ENCODE measurements around the gene ELMO3. TPM values are rescaled to one million over a fixed set of nuclear protein-coding genes. Genes with fewer than 3 reads are reported as not detected.

Gene ELMO3
- total and polyA plus RNA-seq, 2 donors, result 2.7 to 6.4 TPM

- no peak for DNase-seq (ENCODE audit: extremely low spot score)
- 66% methylated on average over 18 of the region's 18 CpGs for WGBS
- Histone ChIP-seq H3K36me3 (ENCODE audit: insufficient read depth) (no peaks in the 10 kb centered on the region), H3K4me1 (ENCODE audit: insufficient read depth) (no peaks in the 10 kb centered on the region), H3K27ac (ENCODE audit: low read depth) (no peak overlapping the region), H3K4me3 (ENCODE audit: low read depth, low read length) (no peak overlapping the region)
Measured at GRCh38 chr16:67216612-67217490, 17.9 kb downstream of the ELMO3 start.

DNA sequence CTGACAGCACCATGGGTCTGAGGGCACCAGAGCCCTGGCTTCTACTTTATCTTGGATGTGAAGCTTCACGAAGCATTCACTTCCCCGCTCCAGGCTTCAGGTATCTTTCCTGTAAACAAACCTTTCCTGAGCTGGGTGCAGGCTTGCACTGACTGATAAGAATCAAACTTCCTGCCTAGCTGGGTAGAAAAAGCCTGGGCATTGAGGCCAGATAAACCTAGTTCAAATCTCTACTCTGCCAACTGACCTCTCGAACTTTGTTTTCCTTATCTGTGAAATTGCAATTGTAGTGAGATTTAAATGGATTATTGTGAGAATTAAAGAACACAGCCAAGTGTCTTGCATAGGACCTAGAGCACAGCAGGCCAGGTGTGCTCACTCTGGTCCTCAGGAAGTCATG, 25.1 kb downstream of the ELMO3 start:
- 43% methylated on average over 3 of the region's 3 CpGs for WGBS
- Histone ChIP-seq H3K27ac (ENCODE audit: low read depth) (no peak overlapping the region), H3K36me3 (ENCODE audit: insufficient read depth) (no peaks in the 10 kb centered on the region), H3K4me1 (ENCODE audit: insufficient read depth) (no peaks in the 10 kb centered on the region), H3K4me3 (ENCODE audit: low read depth, low read length) (no peak overlapping the region)
- no peak for DNase-seq (ENCODE audit: extremely low spot score)

DNA sequence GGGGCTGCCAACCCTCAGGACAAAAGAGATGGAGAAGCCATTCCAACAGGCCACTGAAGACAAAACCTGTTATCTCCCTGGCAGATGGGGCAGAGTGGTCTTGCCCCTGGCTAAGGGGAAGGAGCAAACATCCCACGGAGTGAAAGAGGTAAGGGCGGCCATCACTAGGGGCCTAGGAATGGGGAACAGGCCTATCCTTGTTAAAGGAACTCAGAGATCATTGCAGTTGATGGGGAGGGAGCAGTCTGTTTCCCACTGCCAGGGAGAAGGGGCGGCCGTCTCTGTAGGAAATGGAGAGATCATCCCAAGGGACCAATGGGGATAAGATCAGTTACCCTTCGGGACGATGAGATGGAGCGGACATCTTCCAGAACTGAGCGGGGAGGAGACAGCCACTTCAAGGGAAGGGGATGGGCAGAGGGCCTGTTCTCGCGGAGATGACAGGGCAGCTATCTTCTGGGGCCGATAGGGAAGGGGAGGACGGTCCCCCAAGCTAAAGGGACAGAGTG, 27.4 kb downstream of the ELMO3 start:
- H3K4me1 ChIP-seq (ENCODE audit: insufficient read depth), result no peaks in the 10 kb centered on the region
- no peak for DNase-seq (ENCODE audit: extremely low spot score)
- peak overlapping the region; percentile 73 for H3K4me3 ChIP-seq (ENCODE audit: low read depth, low read length)
- H3K27ac ChIP-seq (ENCODE audit: low read depth), result peak overlapping the region; percentile 73
- 6% methylated on average over 12 of the region's 12 CpGs for WGBS
- H3K36me3 ChIP-seq (ENCODE audit: insufficient read depth), result no peaks in the 10 kb centered on the region

GRCh38 chr16:67226804-67227566, 28.1 kb downstream of the ELMO3 start, which contains the start of gene TMEM208:
Gene TMEM208 (plus strand): TSS chr16:67227130. CDS start chr16:67227219, 89 bp downstream.
- peak within 1 kb of the TSS; percentile 73 for H3K4me3 ChIP-seq (ENCODE audit: low read depth, low read length)
- under 1% methylated on average over 46 of the region's 46 CpGs for WGBS
- no peaks in the 10 kb centered on the region for H3K36me3 ChIP-seq (ENCODE audit: insufficient read depth)
- peak within 1 kb of the TSS; percentile 73 for H3K27ac ChIP-seq (ENCODE audit: low read depth)
- DNase-seq (ENCODE audit: extremely low spot score), result peak; percentile 97
- H3K4me1 ChIP-seq (ENCODE audit: insufficient read depth), result no peaks in the 10 kb centered on the region

DNA sequence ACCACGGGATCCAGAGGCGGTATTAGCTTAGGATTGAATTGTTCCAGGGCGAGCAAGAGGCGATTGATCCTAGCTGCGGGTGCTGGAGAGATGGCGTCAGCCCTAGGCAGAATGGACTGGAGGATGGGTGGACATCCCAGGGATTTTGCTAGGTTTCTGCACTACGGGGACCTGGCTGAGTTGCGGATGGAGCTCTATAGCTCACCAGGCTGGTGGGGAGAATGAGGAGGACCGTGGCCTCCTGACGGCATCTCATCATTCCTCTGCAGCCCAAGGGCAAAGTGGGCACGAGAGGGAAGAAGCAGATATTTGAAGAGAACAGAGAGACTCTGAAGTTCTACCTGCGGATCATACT, 28.6 kb downstream of the ELMO3 start:
- DNase-seq (ENCODE audit: extremely low spot score), result no peak
- Histone ChIP-seq H3K4me3 (ENCODE audit: low read depth, low read length) (peak overlapping the region; percentile 73), H3K36me3 (ENCODE audit: insufficient read depth) (no peaks in the 10 kb centered on the region), H3K27ac (ENCODE audit: low read depth) (no peak overlapping the region), H3K4me1 (ENCODE audit: insufficient read depth) (no peaks in the 10 kb centered on the region)
- WGBS, result 13% methylated on average over 12 of the region's 12 CpGs

- WGBS, result 89% methylated on average over 9 of the region's 9 CpGs
- Histone ChIP-seq H3K4me3 (ENCODE audit: low read depth, low read length) (peak overlapping the region; percentile 73), H3K36me3 (ENCODE audit: insufficient read depth) (no peaks in the 10 kb centered on the region), H3K27ac (ENCODE audit: low read depth) (no peak overlapping the region), H3K4me1 (ENCODE audit: insufficient read depth) (no peaks in the 10 kb centered on the region)
- DNase-seq (ENCODE audit: extremely low spot score), result no peak
Measured at GRCh38 chr16:67228034-67228785, 29.3 kb downstream of the ELMO3 start.

GRCh38 chr16:67228905-67229304, 30.0 kb downstream of the ELMO3 start:
- Histone ChIP-seq H3K27ac (ENCODE audit: low read depth) (no peak overlapping the region), H3K4me3 (ENCODE audit: low read depth, low read length) (no peak overlapping the region), H3K4me1 (ENCODE audit: insufficient read depth) (no peaks in the 10 kb centered on the region), H3K36me3 (ENCODE audit: insufficient read depth) (no peaks in the 10 kb centered on the region)
- DNase-seq (ENCODE audit: extremely low spot score), result no peak
- WGBS, result 88% methylated on average over 9 of the region's 9 CpGs

- H3K4me3 ChIP-seq (ENCODE audit: low read depth, low read length), result no peak overlapping the region
- no peak for DNase-seq (ENCODE audit: extremely low spot score)
- H3K4me1 ChIP-seq (ENCODE audit: insufficient read depth), result no peaks in the 10 kb centered on the region
- no peaks in the 10 kb centered on the region for H3K36me3 ChIP-seq (ENCODE audit: insufficient read depth)
- no peak overlapping the region for H3K27ac ChIP-seq (ENCODE audit: low read depth)
- 93% methylated on average over 32 of the region's 32 CpGs for WGBS
Measured at GRCh38 chr16:67229906-67230808, 31.2 kb downstream of the ELMO3 start.

DNA sequence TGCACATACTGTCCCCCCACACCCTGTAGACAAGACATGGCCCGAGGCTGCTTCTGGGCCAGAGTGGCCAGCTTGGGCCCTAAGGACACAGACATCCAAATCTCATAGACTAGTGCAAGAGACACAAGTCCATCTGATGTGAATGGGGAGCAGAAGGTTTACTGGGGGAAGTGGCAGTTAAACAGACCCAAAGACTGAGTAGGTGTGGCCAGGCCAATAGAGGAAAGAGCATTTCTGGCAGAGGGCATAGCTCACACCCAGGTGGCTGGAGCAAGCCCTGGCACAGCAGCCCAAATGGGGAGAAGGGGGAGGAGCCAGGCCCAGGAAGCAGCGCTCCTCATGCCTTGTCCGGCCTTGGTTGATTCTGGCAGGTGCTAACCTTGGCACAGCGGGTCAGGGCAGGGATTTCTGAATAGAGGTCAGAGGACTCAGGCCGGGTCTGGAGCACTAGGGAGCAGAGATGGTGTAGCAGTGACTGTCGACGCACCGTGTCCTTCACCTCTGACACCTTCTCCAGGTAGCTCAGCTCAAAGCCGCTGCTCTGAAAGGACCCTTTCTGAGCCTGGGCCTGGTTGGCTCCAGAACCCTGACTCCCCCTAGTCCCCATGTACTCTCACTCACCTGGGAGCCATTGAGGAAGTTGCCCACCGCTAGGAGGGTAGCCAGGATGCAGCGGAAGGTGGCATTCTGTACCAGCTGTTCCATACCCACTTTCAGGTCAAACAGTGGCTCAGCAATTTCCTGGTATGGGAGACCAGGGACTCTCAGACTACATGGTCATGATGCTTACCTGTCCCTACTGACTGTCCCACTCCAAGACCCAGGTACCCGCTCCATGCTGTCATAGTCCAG, 32.1 kb downstream of the ELMO3 start:
- Histone ChIP-seq H3K36me3 (ENCODE audit: insufficient read depth) (no peaks in the 10 kb centered on the region), H3K4me3 (ENCODE audit: low read depth, low read length) (no peak overlapping the region), H3K27ac (ENCODE audit: low read depth) (no peak overlapping the region), H3K4me1 (ENCODE audit: insufficient read depth) (no peaks in the 10 kb centered on the region)
- no peak for DNase-seq (ENCODE audit: extremely low spot score)
- WGBS, result 86% methylated on average over 12 of the region's 12 CpGs

DNA sequence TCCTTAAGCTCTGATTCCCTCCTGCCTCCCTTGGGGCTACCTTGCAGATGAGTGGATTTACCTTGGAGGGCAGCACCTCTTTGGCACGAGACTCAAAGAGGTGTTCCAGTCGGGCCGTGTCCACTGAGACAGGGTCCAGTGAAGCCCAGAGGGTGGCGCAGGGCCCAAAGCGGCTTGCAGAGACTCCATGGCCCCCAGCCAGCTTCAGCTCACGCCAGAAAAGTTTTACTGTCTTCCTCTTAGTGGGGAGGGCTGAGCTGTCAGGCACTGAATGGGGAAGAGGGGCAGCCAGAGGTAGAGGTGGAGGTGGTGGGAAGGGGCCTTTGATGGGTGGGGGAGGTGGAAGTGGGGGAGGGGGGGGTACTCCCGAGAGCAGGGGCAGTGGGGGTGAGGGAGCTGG, 34.7 kb downstream of the ELMO3 start:
- DNase-seq (ENCODE audit: extremely low spot score), result no peak
- no peaks in the 10 kb centered on the region for H3K4me1 ChIP-seq (ENCODE audit: insufficient read depth)
- 58% methylated on average over 7 of the region's 7 CpGs for WGBS
- H3K4me3 ChIP-seq (ENCODE audit: low read depth, low read length), result no peak overlapping the region
- H3K36me3 ChIP-seq (ENCODE audit: insufficient read depth), result no peaks in the 10 kb centered on the region
- H3K27ac ChIP-seq (ENCODE audit: low read depth), result no peak overlapping the region

- no peak overlapping the region for H3K4me3 ChIP-seq (ENCODE audit: low read depth, low read length)
- DNase-seq (ENCODE audit: extremely low spot score), result no peak
- no peaks in the 10 kb centered on the region for H3K4me1 ChIP-seq (ENCODE audit: insufficient read depth)
- no peak overlapping the region for H3K27ac ChIP-seq (ENCODE audit: low read depth)
- 93% methylated on average over 10 of the region's 10 CpGs for WGBS
- H3K36me3 ChIP-seq (ENCODE audit: insufficient read depth), result no peaks in the 10 kb centered on the region
Measured at GRCh38 chr16:67234180-67234597, 35.3 kb downstream of the ELMO3 start.

Measured in urinary bladder (tissue), 4 donors.